ENCODE data around the gene CDH6.

GRCh38 chr5:31271567-31271966, 78.1 kb downstream of the CDH6 start:
- TF ChIP-seq REST (IDR thresholded peaks at IDR 0.05; ENCODE audit: low read depth) = no peak
- TF ChIP-seq NFIC (IDR thresholded peaks at IDR 0.05) = no peak
- no peak for TF ChIP-seq RAD21 (IDR thresholded peaks at IDR 0.05; ENCODE audit: low read depth)
- TF ChIP-seq USF1 (IDR thresholded peaks at IDR 0.05) = no peak
- TF ChIP-seq TAF1 (IDR thresholded peaks at IDR 0.05; ENCODE audit: low read depth) = no peak
- no peak for TF ChIP-seq EP300 (IDR thresholded peaks at IDR 0.05; ENCODE audit: borderline replicate concordance)
- no peak for TF ChIP-seq ZBTB7A (IDR thresholded peaks at IDR 0.05; ENCODE audit: low read depth)
- TF ChIP-seq MAX (IDR thresholded peaks at IDR 0.05) = no peak
- TF ChIP-seq EGR1 (IDR thresholded peaks at IDR 0.05) = no peak
- TF ChIP-seq TEAD4 (IDR thresholded peaks at IDR 0.05) = no peak
- TF ChIP-seq YY1 (IDR thresholded peaks at IDR 0.05; ENCODE audit: low read depth) = no peak

Data from Ishikawa (cell line).